Stimulated activated CD8-positive, alpha-beta memory T cell treated with anti-CD3 and anti-CD28 coated beads, Interleukin-7, amount 100 ng/mL, for 4 hours (primary cell): Measurements from ENCODE around the gene AIG1.
A peak's percentile ranks its signal among the peaks of the same experiment; 100 is the strongest.
"Not testable (repeated sequence)": the region's sequence is repeated elsewhere in the genome, so short reads cannot be mapped to it uniquely, and the experiment has no call there.

Experiments
- DNase-seq, 2 donors: peaks; one replicate each; pipeline ENCODE4 v3.0.0-alpha.2; 2020; ENCODE audit warnings: low read depth in 2 of 2

Gene AIG1

DNA sequence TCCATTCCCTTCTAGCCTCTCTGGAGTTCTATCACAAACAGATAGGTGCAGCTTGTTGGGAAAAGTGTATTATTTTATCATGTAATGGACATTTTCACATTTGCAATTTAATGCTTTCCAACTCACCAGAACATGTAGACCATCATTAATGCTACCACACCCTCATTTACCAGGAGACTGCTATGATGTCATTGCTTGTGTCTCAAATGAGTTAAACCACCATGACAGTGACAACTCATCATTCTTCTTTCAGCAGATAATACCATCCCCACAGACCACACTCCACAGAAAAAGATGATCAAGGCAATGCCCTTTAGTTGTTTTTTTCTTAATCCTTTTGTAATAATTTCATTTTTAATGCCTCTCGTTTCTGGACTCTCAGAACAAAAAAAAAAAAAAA, 168.7 kb downstream of the AIG1 start:
- DNase-seq = no peak

DNA sequence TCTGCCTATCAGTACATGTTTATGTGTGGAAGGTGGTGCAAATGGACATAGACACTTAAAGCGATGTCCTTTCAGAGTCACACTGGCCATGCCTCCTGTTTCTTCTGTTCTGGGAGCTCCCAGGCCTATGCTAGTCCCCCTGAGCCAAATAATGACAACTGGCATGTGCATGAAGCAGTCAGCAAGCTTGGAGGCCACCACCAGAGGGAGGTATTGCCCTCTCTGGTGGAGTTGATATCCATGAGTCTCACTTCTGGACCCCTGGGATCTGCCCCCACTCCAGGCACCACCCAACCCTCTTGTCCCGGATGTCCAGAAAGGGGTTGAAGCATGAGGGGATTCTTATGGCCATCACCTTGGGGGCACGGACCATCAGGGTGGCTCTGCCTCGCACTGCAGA, 172.2 kb downstream of the AIG1 start:
- DNase-seq = no peak

DNA sequence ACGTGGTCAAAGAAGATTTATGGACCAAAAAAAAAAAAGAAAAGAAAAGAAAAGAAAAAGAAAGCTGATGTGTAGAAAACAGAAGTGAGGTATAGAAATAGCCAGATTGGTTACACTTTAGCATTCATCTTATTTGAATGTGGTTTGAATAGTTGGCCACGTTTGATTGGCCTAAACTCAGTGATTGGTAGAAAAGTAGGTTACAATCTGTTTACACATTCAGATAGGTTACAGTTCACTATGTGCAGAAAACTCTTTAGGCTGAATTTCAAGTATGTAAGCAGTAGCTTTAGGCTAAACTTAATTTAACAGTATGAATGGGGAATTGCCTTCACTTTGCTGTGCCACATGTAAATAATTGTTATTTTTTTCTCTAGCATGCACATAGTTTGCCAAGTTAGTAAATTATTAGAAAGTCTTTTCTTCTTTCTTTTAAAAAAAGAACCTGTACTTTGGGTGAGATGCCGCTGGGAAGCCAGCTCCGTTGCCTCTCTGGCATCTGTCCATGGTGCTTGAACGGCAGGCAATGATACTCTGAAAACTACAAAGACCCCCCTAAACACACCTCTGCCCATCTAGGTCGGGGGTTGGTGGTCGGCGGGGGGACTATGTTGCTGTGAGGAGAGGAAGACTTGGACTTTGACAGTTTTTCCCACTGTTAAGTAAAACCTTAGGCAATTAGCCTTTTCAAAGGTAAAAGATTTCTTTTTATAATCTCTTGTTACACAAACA, 173.0 kb downstream of the AIG1 start:
- no peak for DNase-seq

DNA sequence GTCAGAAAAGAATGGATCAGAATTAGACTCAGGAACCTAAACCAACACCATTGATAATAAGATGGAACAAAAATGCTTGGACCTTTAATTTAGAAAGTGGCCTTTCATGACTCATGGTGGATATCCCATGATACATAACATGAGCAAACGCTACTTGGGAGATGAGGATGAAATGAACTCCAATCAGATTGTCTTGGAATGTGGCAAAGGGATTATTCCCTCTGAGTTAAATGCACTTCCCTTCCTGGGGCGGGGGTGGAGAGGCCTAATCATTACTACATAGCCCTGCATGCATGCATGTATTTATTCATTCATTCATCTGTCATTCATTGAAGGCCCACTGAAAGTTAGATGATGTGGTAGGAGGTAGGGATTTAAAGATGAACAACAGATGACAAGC, 174.0 kb downstream of the AIG1 start:
- no peak for DNase-seq

DNA sequence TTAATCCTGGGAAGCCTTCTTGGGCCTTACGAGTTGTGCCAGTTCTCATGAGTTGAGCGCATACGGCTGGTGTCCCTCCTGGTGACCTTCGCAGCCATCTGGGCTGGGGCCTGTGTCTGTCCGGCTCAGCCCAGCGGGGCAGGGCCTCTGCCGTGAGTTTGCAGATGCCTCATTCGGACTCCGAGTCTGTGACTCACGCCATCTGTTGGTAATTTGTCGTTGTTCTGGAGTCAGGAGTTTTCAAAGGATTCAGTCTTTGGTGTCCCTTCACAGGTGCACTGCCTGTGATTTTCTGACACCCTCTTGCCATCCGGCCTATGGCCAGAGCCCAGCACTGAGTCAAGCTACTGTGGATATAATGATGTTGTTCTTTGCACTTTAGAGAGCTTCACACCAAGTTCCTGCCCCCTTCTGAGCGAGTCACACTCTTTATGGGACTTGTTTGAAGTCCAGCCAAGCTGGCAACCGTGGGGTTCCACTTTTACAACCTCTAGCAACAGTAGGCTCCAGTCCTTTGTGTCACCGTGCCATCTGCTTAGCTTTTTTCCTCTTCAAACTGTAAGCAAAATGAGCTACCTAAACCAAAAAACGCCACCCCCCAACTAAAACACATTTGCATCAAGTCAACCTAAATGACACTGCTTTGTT, 175.6 kb downstream of the AIG1 start:
- DNase-seq = no peak

DNA sequence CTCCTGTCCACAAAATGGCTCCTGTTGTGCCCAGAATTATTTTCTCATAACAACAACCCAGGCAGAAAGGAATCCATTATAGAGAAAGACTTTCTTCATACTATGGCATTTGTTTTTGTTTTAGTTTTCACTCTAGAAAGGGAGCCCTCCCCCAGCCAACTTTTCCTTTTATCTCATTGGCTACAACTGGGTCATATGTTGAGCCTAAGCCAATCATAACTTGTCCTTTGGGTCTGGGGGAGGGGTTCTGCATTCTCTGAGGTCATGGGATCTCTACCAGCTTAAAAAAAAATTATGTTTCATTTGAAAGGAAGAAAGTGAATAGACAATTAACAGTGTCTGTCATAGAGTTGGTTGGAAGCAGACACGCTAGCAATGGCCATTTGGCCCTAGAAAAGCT, 177.6 kb downstream of the AIG1 start:
- DNase-seq = no peak

DNA sequence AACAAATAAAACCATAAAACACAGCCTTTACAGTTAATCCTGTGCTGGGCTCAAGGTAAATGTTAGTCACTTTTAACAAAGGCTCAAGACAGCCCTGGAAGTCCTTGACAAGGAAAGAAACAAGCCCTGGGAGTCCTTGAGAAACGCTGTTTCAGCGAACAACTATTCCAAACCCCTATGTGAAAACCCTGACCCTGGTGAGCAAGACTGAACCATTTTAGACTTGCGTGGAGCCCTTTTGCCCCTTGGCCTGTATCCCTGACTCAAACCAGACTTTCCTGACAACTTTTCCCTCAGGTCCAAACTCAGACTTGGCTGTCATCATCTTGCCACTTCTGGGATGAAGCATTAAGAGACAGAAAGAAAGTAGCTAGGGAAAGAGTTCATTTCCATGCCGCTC, 180.4 kb downstream of the AIG1 start:
- no peak for DNase-seq

DNA sequence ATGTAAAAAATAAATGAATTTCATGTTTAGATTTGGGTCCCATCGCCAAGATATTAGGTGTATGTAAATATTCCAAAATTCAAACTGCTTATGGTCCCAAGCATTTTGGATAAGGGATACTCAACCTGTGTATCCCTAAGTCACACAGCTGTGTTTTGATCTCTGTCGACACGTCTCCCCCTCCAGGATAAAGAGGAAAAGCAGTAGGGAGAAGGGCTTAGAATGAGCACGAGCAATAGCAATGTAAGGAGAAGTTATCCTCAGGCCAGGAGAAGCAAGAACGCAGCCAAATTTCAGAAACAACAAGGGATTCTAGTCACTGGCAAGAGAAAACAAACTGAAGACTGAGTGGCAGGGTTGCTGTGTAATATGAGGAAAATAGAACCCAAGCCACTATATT, 181.2 kb downstream of the AIG1 start:
- no peak for DNase-seq

DNA sequence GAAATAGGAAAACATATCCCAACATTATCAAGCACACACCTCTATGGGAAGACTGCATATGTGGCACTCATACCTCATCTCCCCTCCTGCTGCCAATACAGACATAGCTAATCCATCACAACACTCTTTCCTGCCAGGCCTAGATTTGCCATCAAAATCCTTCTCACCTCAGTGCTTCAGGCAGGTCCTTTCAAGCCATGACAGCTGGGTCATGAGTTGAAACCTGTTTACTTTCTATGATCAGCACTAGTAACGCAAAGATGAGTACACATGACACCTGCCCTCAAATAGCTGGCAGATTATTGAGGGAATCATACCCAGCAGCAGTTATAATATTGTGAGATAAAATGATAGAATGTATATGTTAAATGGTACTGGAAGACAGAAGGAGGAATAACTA, 183.1 kb downstream of the AIG1 start:
- no peak for DNase-seq

DNA sequence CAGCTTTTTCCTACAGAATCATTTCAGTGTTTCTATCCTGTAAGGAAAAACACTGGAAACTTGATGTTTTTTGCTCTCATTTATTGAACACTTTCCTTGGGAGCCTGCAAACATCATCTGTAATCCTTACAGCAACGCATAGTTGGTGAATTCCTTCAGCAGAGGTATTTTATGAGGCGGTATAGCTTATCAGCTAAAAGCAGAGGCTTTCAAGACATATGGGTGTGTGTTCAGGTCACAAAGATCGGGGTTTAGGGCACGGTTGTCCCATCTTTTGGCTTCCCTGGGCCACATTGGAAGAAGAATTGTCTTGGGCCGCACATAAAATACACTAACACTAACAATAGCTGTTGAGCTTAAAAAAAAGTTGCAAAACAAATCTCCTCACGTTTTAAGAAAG, 185.0 kb downstream of the AIG1 start:
- DNase-seq = no peak

DNA sequence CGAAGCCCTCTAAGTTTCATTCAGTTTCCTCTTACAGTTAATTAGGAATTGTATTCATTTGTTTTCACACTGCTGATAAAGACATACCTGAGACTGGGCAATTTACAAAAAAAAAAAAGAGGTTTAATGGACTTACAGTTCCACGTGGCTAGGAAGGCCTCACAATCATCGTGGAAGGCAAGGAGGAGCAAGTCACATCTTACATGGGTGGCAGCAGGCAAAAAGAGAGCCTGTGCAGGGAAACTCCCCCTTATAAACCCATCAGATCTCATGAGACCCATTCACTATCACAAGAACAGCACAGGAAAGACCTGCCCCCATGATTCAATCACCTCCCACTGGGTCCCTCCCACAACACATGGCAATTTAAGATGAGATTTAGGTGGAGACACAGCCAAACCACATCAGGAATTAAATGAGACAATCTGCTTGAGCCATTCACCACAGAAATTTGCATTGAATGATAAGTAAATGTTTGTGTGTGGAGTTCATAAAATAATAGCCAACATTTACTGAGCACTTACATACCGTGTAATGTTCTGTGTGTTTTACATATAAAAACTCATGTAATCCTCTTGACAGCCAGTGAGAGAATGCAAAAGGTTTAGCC, 185.6 kb downstream of the AIG1 start:
- not testable (repeated sequence) for DNase-seq

DNA sequence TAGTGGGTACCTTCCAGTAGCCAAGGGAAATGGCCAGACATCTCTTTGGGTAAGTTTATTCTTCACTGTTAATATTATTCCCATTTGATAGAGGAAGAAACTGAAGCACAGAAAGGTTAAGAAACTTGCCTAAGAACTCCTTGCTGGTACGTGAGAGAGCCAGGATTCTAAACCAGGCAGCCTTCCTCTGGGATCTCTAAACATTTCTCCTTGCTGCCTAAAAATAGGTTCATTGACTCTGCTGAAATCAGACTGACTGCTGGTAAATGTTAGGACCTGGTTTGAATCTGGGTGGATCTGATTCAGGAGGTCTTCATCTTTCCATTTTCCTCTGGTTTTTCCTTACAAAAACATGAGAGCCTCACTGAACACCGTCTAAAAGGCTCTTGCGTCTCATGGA, 186.9 kb downstream of the AIG1 start:
- DNase-seq = no peak

DNA sequence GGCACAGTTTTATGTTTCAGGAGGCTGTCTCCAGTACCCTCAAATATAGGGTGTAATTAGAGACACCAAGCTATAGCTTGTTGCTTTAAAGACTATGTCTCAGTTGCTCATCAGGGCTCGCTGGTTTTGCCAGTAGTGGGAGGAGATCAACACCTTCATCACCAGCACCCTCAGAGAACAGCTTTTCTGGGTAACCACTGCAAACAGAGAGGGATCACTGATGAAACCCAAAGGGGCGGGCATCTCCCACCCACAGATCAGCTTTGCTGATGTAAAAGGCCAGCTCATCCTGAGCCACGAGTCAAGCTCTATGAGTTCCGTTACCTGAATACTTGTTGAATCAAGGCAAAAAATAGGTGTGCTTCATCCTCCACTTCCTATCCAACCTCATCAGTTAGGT, 187.7 kb downstream of the AIG1 start:
- peak in 1 of 2 donors; percentile 1 for DNase-seq

DNA sequence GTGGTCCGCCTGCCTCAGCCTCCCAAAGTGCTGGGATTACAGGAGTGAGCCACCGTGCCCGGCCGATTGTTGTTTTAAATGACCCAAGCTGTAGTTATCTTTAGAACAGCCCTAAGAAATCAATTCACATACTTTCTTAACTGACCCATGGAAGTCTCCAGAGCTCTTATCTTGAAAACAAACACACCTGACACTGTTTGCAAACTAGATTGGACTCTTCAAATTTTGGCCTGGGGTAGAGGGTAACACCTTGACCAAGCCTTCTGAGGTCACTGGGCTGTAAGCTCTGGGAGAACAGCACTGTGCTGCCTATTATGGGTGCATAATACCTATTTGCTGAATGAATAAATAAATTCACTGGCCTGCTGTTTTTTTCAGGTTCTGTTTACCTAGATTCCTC, 190.6 kb downstream of the AIG1 start:
- DNase-seq = no peak

DNA sequence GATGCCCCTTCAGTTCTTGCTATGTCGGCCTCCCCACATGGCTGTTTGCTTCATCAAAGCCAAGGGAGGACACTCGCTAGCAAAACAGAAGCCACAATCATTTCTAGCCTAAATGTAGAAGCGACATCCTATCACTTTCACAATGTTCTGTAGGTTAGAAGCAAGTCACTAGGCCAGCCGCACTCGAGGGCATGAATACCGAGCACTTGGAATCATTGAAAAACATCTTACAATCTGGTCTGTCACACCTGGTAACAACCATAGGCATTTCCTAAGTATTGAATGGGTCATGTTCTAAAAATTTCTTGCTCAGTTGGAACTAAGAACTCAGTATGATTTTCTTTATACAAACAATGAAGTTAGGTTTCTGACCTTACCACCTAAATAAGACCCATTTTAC, 192.3 kb downstream of the AIG1 start:
- DNase-seq = no peak

DNA sequence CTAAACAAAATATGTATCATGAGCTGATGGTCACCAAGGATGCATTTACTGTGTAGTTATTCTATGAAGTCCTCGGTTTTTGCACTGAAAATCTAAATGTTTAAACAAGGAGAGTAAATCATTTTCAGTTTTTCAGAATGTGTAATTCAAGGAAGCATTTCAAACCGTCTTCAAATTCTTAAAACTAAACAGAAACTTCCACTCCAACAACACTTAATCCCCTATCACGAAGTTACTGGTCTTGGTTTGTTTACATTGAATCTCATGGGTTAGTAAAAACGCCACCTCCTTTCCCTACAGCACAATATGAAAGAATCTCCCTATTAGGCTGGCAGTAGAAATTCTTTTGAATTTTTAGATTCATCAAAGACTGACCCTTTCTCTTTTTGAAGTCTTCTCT, 192.9 kb downstream of the AIG1 start:
- no peak for DNase-seq

DNA sequence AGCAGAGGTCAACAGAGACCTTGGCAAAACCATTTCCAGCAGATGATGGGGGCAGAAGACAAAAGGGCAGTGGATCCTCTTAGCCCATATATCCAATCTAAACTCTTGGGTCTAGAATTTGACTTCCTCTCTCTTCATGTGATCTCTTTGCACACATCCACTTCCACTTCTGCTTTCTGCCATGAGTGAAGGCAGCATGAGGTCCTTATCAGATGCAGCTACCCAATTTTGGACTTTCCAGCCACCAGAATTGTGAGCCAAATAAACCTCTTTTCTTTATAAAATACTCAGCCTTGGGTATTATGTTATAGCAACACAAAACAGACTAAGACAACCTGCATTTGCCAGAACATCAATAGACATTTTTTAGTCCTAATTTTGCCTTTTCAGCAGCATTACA, 198.3 kb downstream of the AIG1 start:
- DNase-seq = no peak

DNA sequence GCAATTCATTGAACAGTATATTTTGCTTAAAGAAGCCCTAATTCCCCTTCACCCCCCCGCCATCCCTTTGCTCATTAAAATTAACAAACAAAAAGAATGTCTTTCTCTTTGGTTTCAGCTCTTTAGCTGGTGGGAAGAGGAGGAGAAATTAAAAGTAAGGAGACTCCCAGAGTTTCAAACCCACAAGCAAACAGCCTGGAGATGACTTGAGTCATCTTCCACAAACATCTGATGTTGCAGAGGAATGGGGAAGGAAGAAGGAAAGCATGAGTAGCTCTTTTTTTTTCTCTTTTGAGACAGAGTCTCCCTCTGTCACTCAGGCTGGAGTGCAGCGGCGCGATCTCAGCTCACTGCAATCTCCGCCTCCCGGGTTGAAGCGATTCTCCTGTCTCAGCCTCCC, 200.2 kb downstream of the AIG1 start:
- DNase-seq = no peak

DNA sequence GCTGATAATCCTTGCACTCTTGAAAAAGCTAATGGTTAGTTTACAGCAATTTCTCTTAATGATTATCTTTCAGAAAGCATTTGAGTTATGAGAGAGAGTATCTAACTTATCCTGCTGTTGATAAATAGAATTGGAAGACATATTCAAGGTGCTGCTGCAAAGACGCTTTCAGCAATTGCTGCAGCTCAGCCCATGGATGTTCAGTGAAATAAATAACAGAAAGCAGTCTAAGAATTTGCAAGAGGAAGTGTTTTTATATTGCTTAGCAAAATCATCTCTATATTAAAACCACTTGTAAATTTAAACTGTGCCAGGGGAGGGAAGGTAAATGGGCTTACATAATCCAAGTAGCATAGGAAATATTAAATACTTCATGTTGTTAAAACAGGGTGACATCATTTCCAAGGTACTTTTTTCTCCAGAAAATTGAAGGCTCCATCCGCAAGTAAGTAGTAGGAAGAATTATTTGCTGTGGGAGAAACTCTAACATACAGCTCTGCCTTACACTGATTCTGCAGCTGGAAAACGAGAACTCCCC, 201.3 kb downstream of the AIG1 start:
- no peak for DNase-seq

DNA sequence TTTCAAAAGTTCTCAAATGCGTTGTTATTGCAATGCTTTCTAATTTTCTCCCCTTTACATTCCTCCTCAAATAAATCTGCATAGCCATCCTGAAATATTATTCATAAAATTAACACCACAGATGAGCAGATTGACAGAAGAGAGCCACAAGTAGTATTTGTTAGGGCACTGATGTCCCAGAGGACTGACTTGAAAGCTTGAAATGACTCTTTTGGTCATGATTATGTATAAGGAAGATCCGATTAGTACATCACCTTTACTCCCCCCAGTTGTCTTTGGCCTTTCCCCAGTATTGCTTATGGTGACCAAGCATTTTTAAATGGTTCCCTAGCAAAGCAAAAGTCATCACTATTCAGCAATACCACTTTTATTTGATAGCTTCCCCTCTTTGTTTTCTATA, 202.2 kb downstream of the AIG1 start:
- no peak for DNase-seq

DNA sequence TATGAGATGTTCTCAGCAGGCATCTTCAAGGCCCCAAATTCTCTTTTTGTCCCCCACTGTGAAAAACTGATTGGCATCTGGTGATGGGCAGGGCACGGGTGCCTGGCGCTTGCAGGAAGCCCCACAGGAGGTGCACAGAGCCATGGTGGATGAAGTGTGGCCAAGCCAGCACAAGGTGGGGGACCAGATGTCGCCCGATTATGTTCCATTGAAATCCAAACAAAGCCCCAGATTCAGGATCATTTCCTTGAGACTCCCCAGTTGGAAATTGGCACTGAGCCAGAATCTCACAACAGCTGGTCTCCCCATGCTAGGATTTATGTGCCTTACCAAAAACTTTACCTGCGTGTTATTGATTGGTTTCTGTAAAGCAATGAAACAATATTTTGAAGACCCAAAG, 203.7 kb downstream of the AIG1 start:
- no peak for DNase-seq

DNA sequence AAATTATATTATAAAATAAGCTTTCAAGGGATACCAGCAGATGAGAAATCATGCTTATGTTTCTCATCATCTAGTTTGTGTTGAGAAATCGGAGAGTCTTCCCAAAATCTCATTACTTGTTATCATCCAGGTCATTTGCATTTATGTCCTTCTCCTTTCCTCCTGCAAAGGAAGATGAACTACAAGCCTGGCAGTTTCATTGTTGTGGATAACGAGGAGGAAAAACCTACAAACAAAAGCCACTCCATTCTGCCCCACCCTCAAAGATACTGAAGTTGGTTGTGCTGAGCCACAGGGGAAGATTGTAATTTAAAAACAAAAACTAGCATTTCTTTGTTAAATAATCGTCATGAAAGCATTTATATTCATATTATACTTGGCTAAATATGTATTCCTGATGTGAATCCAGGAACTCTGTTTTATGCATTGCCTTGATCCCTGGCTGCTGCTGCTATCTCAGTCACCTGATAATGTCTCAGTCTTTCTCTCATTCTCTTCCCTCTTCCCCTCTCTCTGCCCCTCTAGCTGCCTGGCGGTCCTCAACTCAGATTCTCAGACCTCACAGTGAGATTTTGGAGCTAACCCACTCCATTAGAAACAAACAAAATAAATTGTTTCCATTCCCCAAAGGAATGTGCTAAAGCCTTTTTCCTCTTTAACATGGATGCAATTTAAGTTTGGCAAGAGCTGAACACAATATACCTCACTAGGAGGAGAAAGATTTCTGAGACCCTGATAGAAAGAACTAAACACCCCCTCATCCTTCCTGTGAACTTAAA, 204.5 kb downstream of the AIG1 start:
- DNase-seq = no peak
